HTERT RPE-1 (cell line): ENCODE data around the gene IGFBP2.

Source experiments
- in situ Hi-C: fragments of 300-500 bp; cut with MboI; formaldehyde crosslinking; loops from 4 replicates; pipeline ENCODE4 v1.14.3; 2020; ENCODE audit warnings: low sequenced_read_pairs

Gene IGFBP2

DNA sequence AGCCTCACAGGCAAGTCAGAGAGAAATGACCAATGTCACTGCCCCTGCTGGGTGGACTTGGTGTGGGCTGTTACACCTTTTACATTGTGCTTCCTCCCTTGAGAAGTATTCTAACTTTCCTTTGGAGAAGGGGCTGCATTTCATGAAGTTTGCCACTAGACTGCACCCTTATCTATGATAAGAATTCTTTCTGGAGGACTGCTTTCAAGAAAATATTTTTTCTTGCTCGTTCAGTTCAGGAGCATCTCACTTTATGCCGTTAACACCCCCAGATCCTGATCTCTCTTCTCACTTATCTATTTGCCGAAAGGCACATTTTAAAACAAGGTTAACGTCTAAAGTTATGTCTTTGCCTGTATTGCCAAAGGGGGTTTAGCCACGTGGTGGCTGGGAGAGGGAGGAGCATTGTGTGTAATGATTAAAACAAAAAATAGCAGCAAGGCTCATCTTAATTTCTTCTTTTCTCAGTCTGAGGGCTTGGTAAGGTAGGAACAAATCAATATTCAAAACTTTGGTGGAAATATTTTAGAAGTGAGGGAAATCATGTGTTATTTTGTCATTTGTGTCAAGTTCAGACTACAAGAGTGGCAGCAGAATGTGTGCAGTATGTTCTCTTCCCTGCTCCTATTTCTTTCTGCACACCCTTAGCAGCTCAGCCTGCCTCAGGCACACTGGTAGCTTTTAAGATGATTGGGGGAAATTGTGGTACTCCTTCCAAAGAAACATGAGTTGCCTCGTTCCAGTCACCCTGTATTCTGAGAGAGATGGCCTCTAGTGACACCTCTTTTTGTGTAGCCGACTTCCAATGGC lies 63.7 kb downstream of the IGFBP2 start:
- in situ Hi-C loops = no loop called here

DNA sequence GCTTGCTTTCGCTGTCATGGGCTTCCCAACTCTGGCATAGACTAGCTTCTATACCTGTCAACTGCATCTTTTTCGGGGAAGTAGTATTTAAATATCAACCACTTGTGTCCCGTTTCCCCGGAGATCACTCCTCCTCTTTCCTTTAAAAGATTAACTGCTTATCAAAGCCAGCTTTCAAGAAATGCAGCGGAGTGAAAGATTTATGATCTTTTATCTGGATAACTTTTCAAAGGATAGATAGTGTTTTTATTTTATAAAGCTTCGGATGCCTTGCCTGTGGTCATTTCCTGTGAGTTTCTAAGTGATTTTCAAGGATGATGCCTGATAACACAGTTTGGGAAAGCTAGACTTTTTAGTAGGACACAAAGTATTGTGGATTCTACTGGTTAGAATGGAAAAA lies 65.1 kb downstream of the IGFBP2 start:
- in situ Hi-C loops = no loop called here

DNA sequence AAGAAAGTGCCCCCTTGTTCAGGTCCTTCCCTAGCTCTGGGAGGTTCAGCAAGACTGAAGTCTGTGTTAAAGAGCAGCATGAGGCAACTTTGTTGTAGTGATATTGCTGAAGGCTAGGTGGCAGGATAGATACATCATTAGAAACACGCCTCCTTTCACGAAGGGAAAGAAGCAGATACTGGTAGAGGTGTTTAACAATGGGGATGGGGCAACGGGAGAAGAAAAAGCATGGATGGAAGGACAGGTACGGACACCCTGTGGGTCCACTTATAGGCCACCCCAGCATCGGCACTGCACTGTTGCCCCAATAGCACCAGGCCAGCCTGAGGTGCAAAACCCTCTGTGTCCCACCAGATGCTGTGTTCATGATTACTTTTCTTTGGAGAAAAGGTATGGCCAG lies 65.7 kb downstream of the IGFBP2 start:
- in situ Hi-C loops = no loop called here

DNA sequence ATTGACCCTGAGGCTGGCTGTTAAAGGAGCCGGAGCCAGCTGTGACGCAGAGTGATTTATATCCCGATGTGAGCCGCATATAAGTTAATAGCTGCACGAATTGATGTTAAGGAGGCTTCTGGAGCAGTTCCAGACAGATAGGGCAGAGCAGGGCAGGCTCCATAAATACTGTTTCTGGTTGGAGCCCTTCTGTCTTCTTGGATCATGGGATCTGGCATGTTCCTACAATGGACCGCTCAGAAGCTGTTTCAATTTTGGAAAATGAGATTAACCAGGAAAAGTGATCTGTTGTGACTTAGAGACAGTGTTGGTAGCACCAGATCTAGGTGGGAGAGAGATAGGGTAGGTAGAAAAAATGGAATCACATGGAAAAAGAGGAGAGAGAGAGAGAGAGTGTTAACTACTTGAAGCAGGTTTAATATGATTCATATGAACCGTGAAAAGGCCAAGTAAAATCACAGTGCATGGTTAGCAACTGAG lies 66.9 kb downstream of the IGFBP2 start:
- in situ Hi-C loops = no loop called here

DNA sequence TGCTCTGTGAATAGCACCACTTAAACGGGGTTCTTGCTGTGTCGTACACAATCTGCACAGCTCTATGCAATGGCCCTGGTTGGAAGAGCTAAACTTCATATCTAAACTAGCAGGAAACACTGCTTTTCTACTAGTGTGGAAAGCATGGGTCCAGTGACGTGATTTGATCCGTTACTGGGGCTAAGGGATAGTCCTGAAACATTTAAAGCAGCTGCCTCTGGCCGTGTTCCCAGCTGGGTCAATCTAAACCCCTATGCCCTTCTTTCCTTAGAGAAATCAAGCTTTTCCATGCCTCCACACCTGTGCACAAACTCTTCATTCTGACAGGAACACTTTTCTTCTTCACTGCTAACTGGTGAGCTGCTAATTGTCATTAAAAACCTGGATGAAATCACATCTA lies 67.6 kb downstream of the IGFBP2 start:
- in situ Hi-C loops = no loop called here

DNA sequence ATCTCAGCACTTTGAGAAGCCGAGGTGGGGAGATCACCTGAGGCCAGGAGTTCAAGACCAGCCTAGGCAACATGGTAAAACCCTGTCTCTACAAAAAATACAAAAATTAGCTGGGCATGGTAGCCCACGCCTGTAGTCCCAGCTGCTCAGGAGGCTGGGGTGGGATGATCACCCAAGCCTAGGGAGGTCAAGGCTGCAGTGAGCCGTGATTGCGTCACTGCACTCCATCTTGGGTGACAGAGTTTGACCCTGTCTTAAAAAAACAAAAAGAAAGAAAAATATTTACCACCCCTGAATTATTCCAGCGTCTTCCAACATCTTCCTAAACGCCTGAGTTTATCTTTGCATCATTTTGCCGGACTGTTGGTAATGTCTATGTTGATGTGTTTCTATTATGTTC lies 68.3 kb downstream of the IGFBP2 start:
- in situ Hi-C loops = no loop called here

DNA sequence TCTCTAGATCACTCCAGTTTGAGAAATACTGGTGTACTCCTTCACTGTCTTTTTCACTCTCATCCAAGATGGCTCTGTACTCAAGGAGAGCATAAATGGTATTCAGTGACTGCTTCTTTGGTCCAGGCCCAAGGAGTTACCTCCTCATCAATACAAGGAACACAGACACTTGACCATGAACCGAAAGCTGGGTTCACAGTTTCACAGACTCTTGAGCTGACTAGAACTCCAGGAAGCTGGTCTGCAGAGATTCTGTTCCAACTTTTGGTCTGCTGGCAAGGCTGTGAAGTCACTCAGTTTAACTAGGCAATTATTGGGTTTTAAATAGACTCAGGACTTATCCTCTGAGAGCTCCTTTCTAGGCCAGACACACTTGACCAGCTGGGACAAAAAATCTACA lies 69.5 kb downstream of the IGFBP2 start:
- in situ Hi-C loops = no loop called here

DNA sequence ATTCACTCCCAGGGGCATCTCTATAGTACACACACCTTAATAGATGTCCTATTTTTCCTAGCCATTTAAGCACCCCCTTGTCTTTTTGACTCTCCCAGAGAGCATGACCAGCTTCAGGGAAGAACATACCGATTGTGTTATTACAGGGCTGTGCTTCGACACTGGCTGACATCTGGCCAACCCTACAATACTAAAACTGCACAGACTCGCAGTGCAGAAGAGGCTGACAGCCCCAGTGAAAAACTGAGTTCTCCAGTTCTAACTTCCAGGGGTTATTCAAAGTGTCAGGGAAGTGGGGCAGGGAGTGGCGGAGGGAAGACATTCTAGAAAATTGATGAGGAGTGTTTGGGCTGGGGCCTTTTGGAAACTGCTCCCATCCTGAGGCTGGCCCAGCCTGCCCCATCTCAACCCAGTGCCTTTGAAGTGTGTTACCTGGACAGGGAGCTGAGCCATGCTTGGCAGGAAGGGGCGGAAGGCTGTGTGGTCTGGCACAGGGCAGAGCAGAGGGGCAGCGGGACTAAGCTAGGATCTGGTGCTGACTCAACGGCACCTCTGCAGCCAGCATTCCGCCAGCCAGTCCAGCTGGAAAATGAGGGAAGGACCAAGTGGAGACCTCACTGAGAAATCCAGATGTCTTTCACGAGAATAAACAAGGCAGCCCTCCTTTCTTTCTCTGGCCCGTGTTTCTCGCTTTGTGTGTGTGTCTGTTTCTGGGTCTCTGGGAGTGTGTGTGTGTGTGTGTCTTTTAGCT lies 77.5 kb downstream of the IGFBP2 start:
- in situ Hi-C loops = no loop called here

DNA sequence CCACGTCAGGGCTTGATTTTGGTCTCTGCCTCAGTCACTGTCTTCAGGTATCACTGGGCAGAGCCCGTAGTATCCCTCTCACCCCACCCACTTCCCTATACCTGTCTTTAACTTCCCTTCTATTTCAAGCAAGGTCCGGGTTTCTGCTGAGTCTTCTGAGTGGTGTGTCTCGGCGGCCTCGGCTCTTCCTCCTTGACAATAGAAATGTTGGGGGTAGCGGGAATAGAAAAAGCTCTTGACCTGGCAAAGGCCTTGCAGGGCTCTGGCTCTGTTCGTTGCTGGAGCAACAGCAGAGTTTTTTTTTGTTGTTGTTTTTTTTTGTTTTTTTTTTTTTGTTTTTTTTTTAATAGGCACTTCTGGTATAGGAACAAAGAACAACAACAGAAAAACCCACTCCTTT lies 78.1 kb downstream of the IGFBP2 start:
- in situ Hi-C loops = no loop called here

DNA sequence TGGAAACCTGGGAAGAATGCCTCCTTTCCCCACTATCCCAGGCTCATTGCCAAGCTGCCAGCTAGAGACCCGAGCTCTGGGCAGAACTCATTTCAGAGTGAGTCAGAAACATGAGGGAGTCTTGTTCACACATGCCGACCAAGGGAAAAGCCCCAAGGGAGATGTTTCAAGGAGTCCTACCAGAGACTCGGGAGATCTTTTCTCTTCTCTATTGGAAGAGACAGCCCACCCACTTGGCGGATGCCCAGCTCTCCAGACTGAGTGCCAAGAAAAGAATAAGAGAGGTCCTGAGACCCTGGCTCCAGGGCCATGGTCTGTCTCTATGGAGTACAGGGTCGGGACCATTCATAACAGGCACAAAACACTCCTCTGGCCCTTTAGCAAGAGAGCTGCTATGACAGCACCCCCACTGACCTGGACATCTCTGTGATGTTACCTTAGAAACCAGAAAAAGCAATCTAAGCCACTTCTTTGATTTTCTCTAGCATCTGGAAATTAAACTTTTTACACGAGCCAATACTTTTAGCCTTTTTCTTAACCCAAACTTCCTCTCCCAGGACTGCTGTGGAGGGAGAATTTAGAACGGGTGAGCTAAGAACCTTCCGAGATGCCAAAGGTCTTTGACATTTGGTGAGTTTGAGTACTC lies 80.6 kb downstream of the IGFBP2 start:
- in situ Hi-C loops = no loop called here
